Heart left ventricle (tissue), 16 donors: ENCODE data around the gene SLC12A5. TPM values are rescaled to one million over a fixed set of nuclear protein-coding genes. Genes with fewer than 3 reads are reported as not detected.

Experiments
- ATAC-seq, 4 donors: fragments of 200-7000 bp; cut with Tn5 transposase; one replicate each; pipeline ENCODE4 v1.9.1; 2020 to 2022; ENCODE audit warnings: moderate library complexity in 4 of 4, mild to moderate bottlenecking in 3 of 4, moderate number of reproducible peaks in 1 of 4
- DNase-seq, 5 donors: peaks; one replicate each; pipeline ENCODE4 v3.0.0-alpha.2; 2020
- H3K27ac ChIP-seq, 12 donors: fragments of 200-600 bp; sonication (generic) in 4 of 12; one replicate each; pipeline versions ENCODE4 v1.5.0 to v1.8.0; 2016 to 2022; ENCODE audit warnings: mild to moderate bottlenecking in 2 of 12
- H3K27me3 ChIP-seq, 9 donors: fragments of 200-600 bp; sonication (generic) in 2 of 9; one replicate each; pipeline versions ENCODE4 v1.5.1 to v1.8.0; 2016 to 2022; ENCODE audit warnings: mild to moderate bottlenecking in 3 of 9
- H3K36me3 ChIP-seq, 9 donors: fragments of 200-600 bp; sonication (generic) in 2 of 9; one replicate each; pipeline versions ENCODE4 v1.5.0 to v1.8.0; 2018 to 2022; ENCODE audit warnings: mild to moderate bottlenecking in 2 of 9
- H3K4me1 ChIP-seq, 12 donors: fragments of 200-600 bp; sonication (generic) in 4 of 12; one replicate each; pipeline versions ENCODE4 v1.5.0 to v1.8.0; 2016 to 2022; ENCODE audit warnings: mild to moderate bottlenecking in 3 of 12
- H3K4me3 ChIP-seq, 12 donors: fragments of 200-600 bp; sonication (generic) in 4 of 12; one replicate each; pipeline versions ENCODE4 v1.5.0 to v1.8.0; 2017 to 2022; ENCODE audit warnings: mild to moderate bottlenecking in 9 of 12, moderate library complexity in 4 of 12
- H3K9me3 ChIP-seq, 12 donors: fragments of 200-600 bp; sonication (generic) in 4 of 12; one replicate each; pipeline versions ENCODE4 v1.5.0 to v1.8.0; 2016 to 2022; ENCODE audit warnings: mild to moderate bottlenecking in 1 of 12
- POLR2A ChIP-seq, 2 donors: fragments of 450-650 bp; IDR thresholded peaks; one replicate each; pipeline ENCODE4 v1.6.1; 2017; ENCODE audit warnings: antibody characterized with exemption in 2 of 2, mild to moderate bottlenecking in 2 of 2, moderate library complexity in 2 of 2
- WGBS, 4 donors: extraction: QIAGEN DNeasy Blood & Tissue Kit in 2 of 4; methylation state at CpG; one replicate each; pipeline versions ENCODE4 v1.1.5 to v1.1.7; 2013 to 2018; 5-methylcytosine and 5-hydroxymethylcytosine counted together
- intact Hi-C, 10 donors: fragments of 100-400 bp; cut with DNase I; formaldehyde crosslinking; loops; one replicate each; pipeline versions ENCODE4 v1.11.1 to v1.14.2; 2022
- long read RNA-seq, 3 donors: library from polyadenylated mRNA; unstranded; transcript quantifications; one replicate each; pipeline ENCODE4 v2.0.0, GENCODE V29; 2020 to 2021
- polyA plus RNA-seq, 2 donors: library from polyadenylated mRNA; stranded (reverse); fragments of 200-250 nt; gene quantifications; one replicate each; pipeline ENCODE4 v1.2.3, GENCODE V29; 2013
- total RNA-seq, 9 donors: library from RNA; depleted of rRNA in 2 of 9; stranded (reverse); fragments of >200 nt in 2 of 9; fragmentation: NEBNext Ultra II Directional in 3 of 9; extraction: Animal tissue kit (Norgen Biotek cat#: 25700) in 3 of 9; gene quantifications; one replicate each; pipeline versions ENCODE4 v1.1.0 to v1.2.4, GENCODE V29; 2016 to 2023
- TF ChIP-seq, protein P1 (sequence below), 12 donors: fragments of 200-600 bp; sonication (generic) in 4 of 12; IDR thresholded peaks; one replicate each; pipeline versions ENCODE4 v1.5.0 to v1.8.0; 2018 to 2022; ENCODE audit warnings: antibody characterized with exemption in 12 of 12, mild to moderate bottlenecking in 5 of 12
- donor health status: ischemic (EF 13 %, LVEDD 7.1; RV severe dilation, severe dysfunction).
- donor health status: healthy with polysubstance abuse.
- donor health status: DM: no; HTN: yes; CAD: no.
- donor health status: DM: no; HTN: no; CAD: no.
- donor health status: ischemic (EF 25% LVEDD 6.9; RV normal size, moderate dysfunction).
- donor health status: ischemic (EF 25% LVEDD 5.7; RV mildly dilated, moderate dysfunction).
- donor health status: healthy.
- donor health status: DM: yes; HTN: yes; CAD: no.
- donor health status: ischemic (EF 35%, LVEDD 5.7; RV mildly dilated, moderate dysfunction).
- donor health status: nonischemic (EF 11% LVEDD 7.7; RV severe dilation, severe dysfunction).
- donor health status: DM: yes; HTN: yes; CAD: no.
- donor health status: PGD.
- donor health status: ischemic (EF 29% LVEDD 5.4; RV normal size, mild dysfunction).
- donor health status: nonischemic (EF 23%, LVEDD 6.1; RV moderate dilation, normal function).

SLC12A5 gene
- total RNA-seq (1 to 10 TPM in 2 of 9 donors, under 1 TPM in 1, not detected in 6; 0.73 to 1.7 (median 1.2) TPM), polyA plus RNA-seq (not detected)
- long read RNA-seq, donor 1: 0 reads
- long read RNA-seq, donor 2: 0 reads
- long read RNA-seq, donor 3: 0 reads

DNA sequence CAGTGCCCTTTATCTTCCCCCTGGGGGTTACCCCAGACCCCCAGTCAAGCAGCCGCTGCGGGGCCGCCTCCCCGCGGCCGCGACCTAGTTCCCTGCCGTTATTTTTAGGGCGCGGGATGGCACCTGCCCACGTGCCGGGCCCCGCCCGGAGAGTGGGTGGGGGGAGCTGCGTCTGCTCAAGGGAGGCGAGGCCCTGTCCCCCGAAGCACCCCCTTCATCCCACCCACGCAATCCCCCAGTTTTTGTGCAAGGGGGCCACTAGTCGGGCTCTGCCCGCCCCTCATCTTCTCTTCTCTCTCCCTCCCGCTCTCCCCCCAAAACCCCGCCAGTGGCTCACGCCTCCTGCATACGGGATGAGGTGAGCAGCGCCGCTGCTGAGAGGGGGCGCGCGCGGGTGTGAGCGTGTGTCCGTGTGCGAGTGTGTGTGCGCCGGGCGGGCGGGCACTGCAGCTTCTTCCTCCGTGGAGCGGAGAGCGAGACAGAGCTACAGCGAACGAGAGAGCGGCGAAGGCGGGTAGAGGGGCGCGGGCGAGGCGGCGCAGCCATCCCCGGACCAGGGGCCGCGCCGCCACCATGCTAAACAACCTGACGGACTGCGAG is at the start of gene SLC12A5:
Gene SLC12A5, plus strand, starts transcription at position 444 of the 600 bp plus-strand sequence. Its CDS starts 130 bp downstream, at position 574.
- no peaks in the 10 kb centered on the region for H3K9me3 ChIP-seq
- TF ChIP-seq, protein P1, sequence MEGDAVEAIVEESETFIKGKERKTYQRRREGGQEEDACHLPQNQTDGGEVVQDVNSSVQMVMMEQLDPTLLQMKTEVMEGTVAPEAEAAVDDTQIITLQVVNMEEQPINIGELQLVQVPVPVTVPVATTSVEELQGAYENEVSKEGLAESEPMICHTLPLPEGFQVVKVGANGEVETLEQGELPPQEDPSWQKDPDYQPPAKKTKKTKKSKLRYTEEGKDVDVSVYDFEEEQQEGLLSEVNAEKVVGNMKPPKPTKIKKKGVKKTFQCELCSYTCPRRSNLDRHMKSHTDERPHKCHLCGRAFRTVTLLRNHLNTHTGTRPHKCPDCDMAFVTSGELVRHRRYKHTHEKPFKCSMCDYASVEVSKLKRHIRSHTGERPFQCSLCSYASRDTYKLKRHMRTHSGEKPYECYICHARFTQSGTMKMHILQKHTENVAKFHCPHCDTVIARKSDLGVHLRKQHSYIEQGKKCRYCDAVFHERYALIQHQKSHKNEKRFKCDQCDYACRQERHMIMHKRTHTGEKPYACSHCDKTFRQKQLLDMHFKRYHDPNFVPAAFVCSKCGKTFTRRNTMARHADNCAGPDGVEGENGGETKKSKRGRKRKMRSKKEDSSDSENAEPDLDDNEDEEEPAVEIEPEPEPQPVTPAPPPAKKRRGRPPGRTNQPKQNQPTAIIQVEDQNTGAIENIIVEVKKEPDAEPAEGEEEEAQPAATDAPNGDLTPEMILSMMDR (IDR thresholded peaks at IDR 0.05): no peak
- TF ChIP-seq POLR2A (IDR thresholded peaks at IDR 0.05): no peak
- 16 to 23% (median 17%) methylated on average over 24 to 56 of the region's 56 CpGs for WGBS, 4 donors
- ATAC-seq: no peak
- peaks cover 36 to 95% (median 76%) of the 10 kb centered on the region in 9 donors for H3K27me3 ChIP-seq
- peak in 1 of 5 donors; percentile 27 for DNase-seq
- intact Hi-C loops: loop anchor here in 6 of 10 donors (10.0 kb wide), 6 partner anchors 46 to 336 kb away; partner anchors contain the start of gene NCOA5 (in 2 of the 6)
- peaks cover 0 to 11% (median 0%) of the 10 kb centered on the region in 12 donors for H3K4me1 ChIP-seq
- no peaks in the 10 kb centered on the region for H3K36me3 ChIP-seq
- H3K4me3 ChIP-seq: no peak within 1 kb of the TSS
- H3K27ac ChIP-seq: no peak within 1 kb of the TSS

- DNase-seq: no peak
- H3K27me3 ChIP-seq: peaks cover 0 to 24% (median 0%) of the 10 kb centered on the region in 9 donors
These were observed 47.8 kb upstream of the SLC12A5 start for GRCh38 chr20:45981261-45981660.

DNA sequence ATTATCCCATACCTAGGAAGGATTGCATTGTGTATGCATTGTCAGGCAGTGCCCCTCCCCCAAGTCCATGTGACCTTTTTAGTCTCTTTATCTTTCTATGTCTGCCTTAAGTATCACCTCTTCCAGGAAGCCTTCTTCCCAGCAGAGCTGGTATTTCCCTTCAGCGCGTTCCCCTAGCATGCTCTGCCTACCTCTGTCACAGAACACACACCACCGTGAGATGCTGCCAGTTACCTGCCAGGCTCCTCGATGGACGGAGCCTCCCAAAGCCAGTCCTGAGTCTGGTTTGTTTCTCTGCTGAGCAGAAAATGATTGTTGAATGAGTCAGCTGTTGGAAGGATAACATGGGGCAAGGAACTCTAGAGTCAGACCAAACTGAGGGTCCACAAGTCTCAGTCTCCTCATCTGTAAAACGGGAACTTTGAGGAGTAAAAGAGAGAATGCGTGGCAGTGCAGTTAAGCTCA is 45.7 kb upstream of the SLC12A5 start:
- DNase-seq (no peak), ATAC-seq (no peak)
- intact Hi-C loops: no loop called here

More at GRCh38 chr20:45981261-45981660, 47.8 kb upstream of the SLC12A5 start:
- WGBS, 4 donors: 87 to 91% (median 89%) methylated on average over 6 of the region's 6 CpGs
- no peaks in the 10 kb centered on the region for H3K36me3 ChIP-seq
- intact Hi-C loops: no loop called here
- no peaks in the 10 kb centered on the region for H3K4me1 ChIP-seq
- ATAC-seq: no peak
- TF ChIP-seq, protein P1 (IDR thresholded peaks at IDR 0.05): no peak
- TF ChIP-seq POLR2A (IDR thresholded peaks at IDR 0.05): no peak
- no peak overlapping the region for H3K4me3 ChIP-seq
- no peaks in the 10 kb centered on the region for H3K9me3 ChIP-seq
- no peak overlapping the region for H3K27ac ChIP-seq

GRCh38 chr20:45985573-45985972 is 43.4 kb upstream of the SLC12A5 start:
- 58 to 66% (median 61%) methylated on average over 7 of the region's 7 CpGs for WGBS, 4 donors
- Histone ChIP-seq H3K36me3 (no peaks in the 10 kb centered on the region), H3K27me3 (peaks cover 0 to 52% (median 3%) of the 10 kb centered on the region in 9 donors), H3K9me3 (no peaks in the 10 kb centered on the region), H3K4me1 (peaks cover 0 to 6% (median 0%) of the 10 kb centered on the region in 12 donors), H3K27ac (no peak overlapping the region), H3K4me3 (no peak overlapping the region)
- DNase-seq: no peak
- no peak for TF ChIP-seq POLR2A (IDR thresholded peaks at IDR 0.05)
- TF ChIP-seq, protein P1 (IDR thresholded peaks at IDR 0.05): no peak
- intact Hi-C loops: no loop called here
- no peak for ATAC-seq

More for the DNA sequence above, 45.7 kb upstream of the SLC12A5 start:
- 58 to 69% (median 65%) methylated on average over 7 of the region's 7 CpGs for WGBS, 4 donors
- H3K36me3 ChIP-seq: no peaks in the 10 kb centered on the region
- peaks cover 0 to 30% (median 0%) of the 10 kb centered on the region in 9 donors for H3K27me3 ChIP-seq
- H3K9me3 ChIP-seq: no peaks in the 10 kb centered on the region
- no peak for TF ChIP-seq POLR2A (IDR thresholded peaks at IDR 0.05)
- TF ChIP-seq, protein P1 (IDR thresholded peaks at IDR 0.05): no peak
- H3K4me1 ChIP-seq: peaks cover 0 to 6% (median 0%) of the 10 kb centered on the region in 12 donors
- no peak overlapping the region for H3K4me3 ChIP-seq
- H3K27ac ChIP-seq: no peak overlapping the region
